IMR-90 (cell line): ENCODE measurements around the gene NEGR1.

ENCODE experiments used
- CEBPB ChIP-seq: IDR thresholded peaks from 2 replicates; pipeline ENCODE4 v1.6.1; 2012; ENCODE audit warnings: low read depth, low read length, improper control_type of control experiment
- NFE2L2 ChIP-seq: fragments of 150-350 bp; IDR thresholded peaks from 2 replicates; pipeline ENCODE4 v1.6.1; 2016; ENCODE audit warnings: low read depth, mild to moderate bottlenecking, low read length
- POLR2A ChIP-seq: IDR thresholded peaks from 2 replicates; pipeline ENCODE4 v1.6.1; 2012; ENCODE audit warnings: mild to moderate bottlenecking, low read depth, low read length
- RFX5 ChIP-seq: IDR thresholded peaks from 2 replicates; pipeline ENCODE4 v1.8.0; 2012; ENCODE audit warnings: low read depth, mild to moderate bottlenecking, low read length, moderate library complexity
- TF ChIP-seq, protein P1 (sequence below): conservative IDR thresholded peaks from 2 replicates; pipeline ENCODE4 v1.5.1; 2012; ENCODE audit warnings: mild to moderate bottlenecking, low read depth, low read length, improper control_type of control experiment
- TF ChIP-seq, protein P2 (sequence below): fragments of 150-350 bp; IDR thresholded peaks from 2 replicates; pipeline ENCODE4 v1.6.1; 2016; ENCODE audit warnings: low read depth, mild to moderate bottlenecking, low read length, moderate library complexity, borderline replicate concordance
- TF ChIP-seq, protein P3 (sequence below): fragments of 150-350 bp; IDR thresholded peaks from 2 replicates; pipeline ENCODE4 v1.6.1; 2017; ENCODE audit warnings: mild to moderate bottlenecking, antibody characterized with exemption, low read length, low read depth

DNA sequence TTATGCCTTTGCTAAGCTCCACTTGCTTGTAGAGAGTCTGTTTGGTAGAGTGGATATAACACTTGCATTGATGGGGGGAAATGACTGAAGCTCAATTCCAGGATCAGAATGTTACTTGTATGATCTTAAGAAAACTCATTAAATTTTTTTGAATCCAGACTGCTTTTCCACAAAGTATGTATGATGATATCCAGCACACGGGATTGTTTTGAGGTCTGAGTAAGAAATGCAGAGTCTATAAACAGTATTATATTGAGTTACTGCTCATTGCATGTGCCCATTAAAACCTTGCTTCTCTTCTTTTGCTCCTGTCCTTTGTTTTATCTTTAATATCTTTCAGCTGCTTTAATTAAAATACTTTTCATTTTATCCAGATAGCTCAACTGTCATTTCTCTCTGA is 631.1 kb downstream of the NEGR1 start:
- TF ChIP-seq NFE2L2 (no peak), CEBPB (no peak), POLR2A (no peak), RFX5 (no peak)
- TF ChIP-seq, protein P1, sequence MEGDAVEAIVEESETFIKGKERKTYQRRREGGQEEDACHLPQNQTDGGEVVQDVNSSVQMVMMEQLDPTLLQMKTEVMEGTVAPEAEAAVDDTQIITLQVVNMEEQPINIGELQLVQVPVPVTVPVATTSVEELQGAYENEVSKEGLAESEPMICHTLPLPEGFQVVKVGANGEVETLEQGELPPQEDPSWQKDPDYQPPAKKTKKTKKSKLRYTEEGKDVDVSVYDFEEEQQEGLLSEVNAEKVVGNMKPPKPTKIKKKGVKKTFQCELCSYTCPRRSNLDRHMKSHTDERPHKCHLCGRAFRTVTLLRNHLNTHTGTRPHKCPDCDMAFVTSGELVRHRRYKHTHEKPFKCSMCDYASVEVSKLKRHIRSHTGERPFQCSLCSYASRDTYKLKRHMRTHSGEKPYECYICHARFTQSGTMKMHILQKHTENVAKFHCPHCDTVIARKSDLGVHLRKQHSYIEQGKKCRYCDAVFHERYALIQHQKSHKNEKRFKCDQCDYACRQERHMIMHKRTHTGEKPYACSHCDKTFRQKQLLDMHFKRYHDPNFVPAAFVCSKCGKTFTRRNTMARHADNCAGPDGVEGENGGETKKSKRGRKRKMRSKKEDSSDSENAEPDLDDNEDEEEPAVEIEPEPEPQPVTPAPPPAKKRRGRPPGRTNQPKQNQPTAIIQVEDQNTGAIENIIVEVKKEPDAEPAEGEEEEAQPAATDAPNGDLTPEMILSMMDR: no peak
- TF ChIP-seq, protein P2, sequence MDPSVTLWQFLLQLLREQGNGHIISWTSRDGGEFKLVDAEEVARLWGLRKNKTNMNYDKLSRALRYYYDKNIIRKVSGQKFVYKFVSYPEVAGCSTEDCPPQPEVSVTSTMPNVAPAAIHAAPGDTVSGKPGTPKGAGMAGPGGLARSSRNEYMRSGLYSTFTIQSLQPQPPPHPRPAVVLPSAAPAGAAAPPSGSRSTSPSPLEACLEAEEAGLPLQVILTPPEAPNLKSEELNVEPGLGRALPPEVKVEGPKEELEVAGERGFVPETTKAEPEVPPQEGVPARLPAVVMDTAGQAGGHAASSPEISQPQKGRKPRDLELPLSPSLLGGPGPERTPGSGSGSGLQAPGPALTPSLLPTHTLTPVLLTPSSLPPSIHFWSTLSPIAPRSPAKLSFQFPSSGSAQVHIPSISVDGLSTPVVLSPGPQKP: no peak
- TF ChIP-seq, protein P3, sequence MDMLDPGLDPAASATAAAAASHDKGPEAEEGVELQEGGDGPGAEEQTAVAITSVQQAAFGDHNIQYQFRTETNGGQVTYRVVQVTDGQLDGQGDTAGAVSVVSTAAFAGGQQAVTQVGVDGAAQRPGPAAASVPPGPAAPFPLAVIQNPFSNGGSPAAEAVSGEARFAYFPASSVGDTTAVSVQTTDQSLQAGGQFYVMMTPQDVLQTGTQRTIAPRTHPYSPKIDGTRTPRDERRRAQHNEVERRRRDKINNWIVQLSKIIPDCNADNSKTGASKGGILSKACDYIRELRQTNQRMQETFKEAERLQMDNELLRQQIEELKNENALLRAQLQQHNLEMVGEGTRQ: no peak
